ENCODE measurements around the gene ENC1. TPM values are rescaled to one million over a fixed set of nuclear protein-coding genes. Genes with fewer than 3 reads are reported as not detected.

Gene ENC1
- total RNA-seq, 1 donor from 2014 or later = 90.5 TPM

DNA sequence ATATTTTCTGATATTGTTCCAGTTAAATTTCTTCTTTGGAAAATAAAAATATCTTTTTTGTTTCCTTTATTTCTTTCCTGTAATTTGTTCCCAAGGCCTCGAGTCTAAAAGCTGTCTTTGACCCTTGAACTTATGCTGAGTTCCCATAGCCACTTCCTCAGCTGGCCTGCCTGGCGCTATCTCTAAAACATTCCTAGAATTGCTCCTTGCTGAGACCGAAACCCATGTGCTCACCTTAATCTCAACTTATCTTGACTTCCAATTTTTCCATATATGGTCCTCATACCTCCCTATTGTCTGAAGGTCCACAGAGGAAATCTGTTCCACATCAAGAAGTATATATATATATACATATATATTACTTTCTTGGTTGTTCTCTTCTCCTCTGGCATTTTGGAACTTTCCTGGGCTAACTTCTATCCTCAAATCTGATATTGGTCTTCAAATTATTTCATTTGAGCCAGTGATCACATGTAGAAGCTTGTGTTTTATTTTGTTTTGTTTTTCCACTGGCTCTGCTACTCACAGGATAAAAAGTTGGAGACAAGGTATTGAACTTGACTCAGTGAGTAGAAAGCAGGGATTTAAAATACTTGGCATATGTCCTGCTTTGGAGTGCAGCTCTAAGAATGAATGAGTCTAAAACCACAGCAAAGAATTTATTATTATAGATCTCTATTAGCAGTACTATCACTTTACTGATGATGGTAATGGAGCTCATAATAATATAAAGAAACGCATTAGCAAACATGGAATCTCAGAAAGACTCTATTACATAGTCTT, 45.2 kb downstream of the ENC1 start:
- H3K4me3 ChIP-seq (ENCODE audit: low read depth, low read length) = no peak overlapping the region
- peak; percentile 64 for DNase-seq (ENCODE audit: low read depth)

GRCh38 chr5:74594137-74595040, 46.1 kb downstream of the ENC1 start:
- H3K4me3 ChIP-seq (ENCODE audit: low read depth, low read length) = no peak overlapping the region
- DNase-seq (ENCODE audit: low read depth) = no peak
- no peak for TF ChIP-seq CTCF (conservative IDR thresholded peaks at IDR 0.05; ENCODE audit: low read depth, low read length)

More for the DNA sequence above, 45.2 kb downstream of the ENC1 start:
- no peak for TF ChIP-seq CTCF (conservative IDR thresholded peaks at IDR 0.05; ENCODE audit: low read depth, low read length)

GRCh38 chr5:74589204-74590056, 51.1 kb downstream of the ENC1 start:
- TF ChIP-seq CTCF (conservative IDR thresholded peaks at IDR 0.05; ENCODE audit: low read depth, low read length) = no peak
- DNase-seq (ENCODE audit: low read depth) = no peak
- no peak overlapping the region for H3K4me3 ChIP-seq (ENCODE audit: low read depth, low read length)

GRCh38 chr5:74588415-74588814, 52.1 kb downstream of the ENC1 start:
- no peak for TF ChIP-seq CTCF (conservative IDR thresholded peaks at IDR 0.05; ENCODE audit: low read depth, low read length)
- no peak for DNase-seq (ENCODE audit: low read depth)

DNA sequence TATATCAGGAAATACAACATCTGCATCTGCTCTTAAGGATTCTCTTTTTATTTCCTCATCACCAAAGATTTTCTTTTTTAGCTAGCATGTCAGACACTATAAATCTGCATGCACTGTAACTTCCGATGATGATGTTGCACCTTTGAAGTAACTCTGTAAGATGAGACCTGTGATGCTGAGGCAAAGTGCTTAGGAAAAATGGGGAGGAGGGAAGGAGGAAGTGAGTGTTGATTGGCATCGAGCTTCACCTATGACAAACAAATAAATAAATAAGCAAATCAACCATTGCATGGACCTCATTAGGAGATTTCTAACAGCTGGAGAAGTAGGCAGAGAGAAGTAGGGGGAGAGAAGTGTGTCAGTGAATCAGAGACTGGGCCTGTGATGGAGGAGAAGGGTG, 52.6 kb downstream of the ENC1 start:
- DNase-seq (ENCODE audit: low read depth) = no peak
- no peak overlapping the region for H3K4me3 ChIP-seq (ENCODE audit: low read depth, low read length)
- TF ChIP-seq CTCF (conservative IDR thresholded peaks at IDR 0.05; ENCODE audit: low read depth, low read length) = no peak

More at GRCh38 chr5:74588415-74588814, 52.1 kb downstream of the ENC1 start:
- no peak overlapping the region for H3K4me3 ChIP-seq (ENCODE audit: low read depth, low read length)

DNA sequence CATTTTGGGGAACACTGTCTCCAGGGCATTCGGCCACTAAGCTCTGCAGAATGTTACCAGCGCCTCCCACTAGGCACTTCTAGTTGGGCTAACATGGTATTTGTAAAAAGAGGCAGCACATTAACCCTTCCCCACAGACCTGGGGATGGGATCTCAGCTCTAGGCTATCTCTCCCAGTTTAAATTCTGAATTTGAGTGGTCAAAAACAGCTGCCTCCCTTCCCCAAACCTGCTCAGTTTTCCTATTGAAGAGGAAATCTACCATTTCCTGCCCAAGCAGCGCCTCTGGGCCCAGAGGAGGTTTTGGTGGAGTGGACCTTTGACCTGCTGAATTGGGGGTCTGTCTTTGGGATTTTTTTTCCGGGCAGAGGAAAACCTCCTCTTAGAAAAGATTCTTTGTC, 53.2 kb downstream of the ENC1 start:
- no peak overlapping the region for H3K4me3 ChIP-seq (ENCODE audit: low read depth, low read length)
- no peak for DNase-seq (ENCODE audit: low read depth)
- no peak for TF ChIP-seq CTCF (conservative IDR thresholded peaks at IDR 0.05; ENCODE audit: low read depth, low read length)

Data from epithelial cell of proximal tubule (primary cell).